HEK293 (cell line): ENCODE results near the gene CSNK1E.

Experiments used
- CTCF ChIA-PET: fragments of 350-600 bp; formaldehyde crosslinking; extraction: SDS; loops from one replicate; lab custom pipeline; 2021; ENCODE audit warnings: antibody characterized with exemption; lab: Yijun Ruan, JAX
- POLR2A ChIA-PET: fragments of 300-600 bp; formaldehyde crosslinking; extraction: SDS; loops from one replicate; lab custom pipeline; 2020; ENCODE audit warnings: antibody characterized with exemption, inconsistent platforms; lab: Yijun Ruan, JAX
- H3K27ac ChIP-seq: fragments of 200-500 bp; sonication (Bioruptor generic); 2 replicates; pipeline ENCODE4 v1.5.1; 2014; ENCODE audit warnings: low read depth, low read length, control low read depth, inconsistent platforms; ENCODE audit errors: extremely low read depth
- H3K36me3 ChIP-seq, 2 experiments: fragments of 200-500 bp in 1 of 2; sonication (Bioruptor generic) in 1 of 2; 1 replicate in 1 of 2; 2 replicates in 1 of 2; pipeline ENCODE4 v1.5.1; 2014 to 2017; ENCODE audit warnings: inconsistent platforms in 2 of 2, low read length in 2 of 2; ENCODE audit not compliant: control insufficient read depth in 2 of 2, insufficient read depth in 1 of 2
- H3K4me1 ChIP-seq: fragments of 200-500 bp; sonication (Bioruptor generic); 2 replicates; pipeline ENCODE4 v1.5.1; 2014; ENCODE audit warnings: mild to moderate bottlenecking, low read length, inconsistent platforms; ENCODE audit not compliant: control insufficient read depth, insufficient read depth
- H3K4me3 ChIP-seq: 2 replicates; pipeline ENCODE4 v1.5.1; 2011; ENCODE audit warnings: low read depth, mild to moderate bottlenecking, control low read depth, low read length, moderate library complexity
- H3K9me3 ChIP-seq: fragments of 200-500 bp; sonication (Bioruptor generic); 2 replicates; pipeline ENCODE4 v1.5.1; 2014; ENCODE audit warnings: low read depth, low read length, inconsistent platforms; ENCODE audit not compliant: control insufficient read depth, insufficient read depth
- FEZF1 ChIP-seq: fragments of 450-650 bp; formaldehyde crosslinking; IDR thresholded peaks from 2 replicates; pipeline ENCODE4 v1.5.1; 2016; ENCODE audit warnings: missing biosample characterization, missing genetic modification characterization
- MZF1 ChIP-seq: fragments of 450-650 bp; formaldehyde crosslinking; IDR thresholded peaks from 2 replicates; pipeline ENCODE4 v1.5.1; 2017; ENCODE audit warnings: missing biosample characterization, missing genetic modification characterization, borderline replicate concordance
- PRDM1 ChIP-seq: fragments of 450-650 bp; formaldehyde crosslinking; IDR thresholded peaks from 2 replicates; pipeline ENCODE4; 2016; ENCODE audit warnings: missing biosample characterization, missing genetic modification characterization
- REPIN1 ChIP-seq: fragments of 450-650 bp; formaldehyde crosslinking; IDR thresholded peaks from 2 replicates; pipeline ENCODE4 v1.5.1; 2017; ENCODE audit warnings: missing biosample characterization, missing genetic modification characterization, low read depth
- YY2 ChIP-seq: fragments of 450-650 bp; formaldehyde crosslinking; IDR thresholded peaks from 2 replicates; pipeline ENCODE4 v1.5.1; 2016; ENCODE audit warnings: missing biosample characterization, missing genetic modification characterization
- ZBTB20 ChIP-seq: fragments of 450-650 bp; formaldehyde crosslinking; IDR thresholded peaks from 2 replicates; pipeline ENCODE4 v1.5.1; 2016; ENCODE audit warnings: missing biosample characterization, missing genetic modification characterization
- ZFP3 ChIP-seq: fragments of 450-650 bp; formaldehyde crosslinking; IDR thresholded peaks from 2 replicates; pipeline ENCODE4 v1.5.1; 2016; ENCODE audit warnings: low read depth, missing biosample characterization, missing genetic modification characterization
- ZNF121 ChIP-seq: fragments of 450-650 bp; formaldehyde crosslinking; IDR thresholded peaks from 2 replicates; pipeline ENCODE4 v1.5.1; 2016; ENCODE audit warnings: missing biosample characterization, missing genetic modification characterization
- ZNF202 ChIP-seq: fragments of 450-650 bp; formaldehyde crosslinking; IDR thresholded peaks from 2 replicates; pipeline ENCODE4 v1.5.1; 2016; ENCODE audit warnings: missing biosample characterization, missing genetic modification characterization, borderline replicate concordance
- ZNF23 ChIP-seq: fragments of 450-650 bp; formaldehyde crosslinking; IDR thresholded peaks from 2 replicates; pipeline ENCODE4 v1.5.1; 2016; ENCODE audit warnings: missing biosample characterization, missing genetic modification characterization, borderline replicate concordance
- ZNF335 ChIP-seq: fragments of 450-650 bp; formaldehyde crosslinking; conservative IDR thresholded peaks from 2 replicates; pipeline ENCODE4 v1.5.1; 2016; ENCODE audit warnings: missing biosample characterization, missing genetic modification characterization
- ZNF37A ChIP-seq: fragments of 450-650 bp; IDR thresholded peaks from 2 replicates; pipeline ENCODE4 v1.5.1; 2018; ENCODE audit warnings: missing biosample characterization, missing genetic modification characterization
- ZNF394 ChIP-seq: fragments of 450-650 bp; formaldehyde crosslinking; IDR thresholded peaks from 2 replicates; pipeline ENCODE4 v1.5.1; 2016; ENCODE audit warnings: missing biosample characterization, missing genetic modification characterization, mild to moderate bottlenecking, moderate library complexity, borderline replicate concordance
- ZNF404 ChIP-seq: fragments of 450-650 bp; formaldehyde crosslinking; IDR thresholded peaks from 2 replicates; pipeline ENCODE4 v1.5.1; 2017; ENCODE audit warnings: missing biosample characterization, missing genetic modification characterization
- ZNF423 ChIP-seq: fragments of 450-650 bp; formaldehyde crosslinking; IDR thresholded peaks from 2 replicates; pipeline ENCODE4 v1.5.1; 2016; ENCODE audit warnings: missing biosample characterization, missing genetic modification characterization
- ZNF449 ChIP-seq: fragments of 450-650 bp; formaldehyde crosslinking; IDR thresholded peaks from 2 replicates; pipeline ENCODE4 v1.5.1; 2017; ENCODE audit warnings: missing biosample characterization, mild to moderate bottlenecking, missing genetic modification characterization, moderate library complexity
- ZNF501 ChIP-seq: fragments of 450-650 bp; formaldehyde crosslinking; IDR thresholded peaks from 2 replicates; pipeline ENCODE4 v1.5.1; 2016; ENCODE audit warnings: missing biosample characterization, missing genetic modification characterization
- ZNF544 ChIP-seq: fragments of 450-650 bp; formaldehyde crosslinking; IDR thresholded peaks from 2 replicates; pipeline ENCODE4 v1.5.0; 2017; ENCODE audit warnings: missing biosample characterization, missing genetic modification characterization
- ZNF558 ChIP-seq: fragments of 450-650 bp; formaldehyde crosslinking; IDR thresholded peaks from 2 replicates; pipeline ENCODE4 v1.5.1; 2016; ENCODE audit warnings: missing biosample characterization, missing genetic modification characterization
- ZNF571 ChIP-seq: fragments of 450-650 bp; formaldehyde crosslinking; IDR thresholded peaks from 2 replicates; pipeline ENCODE4 v1.5.0; 2017; ENCODE audit warnings: missing biosample characterization, missing genetic modification characterization
- ZNF623 ChIP-seq: fragments of 450-650 bp; formaldehyde crosslinking; IDR thresholded peaks from 2 replicates; pipeline ENCODE4 v1.5.1; 2016; ENCODE audit warnings: missing biosample characterization, missing genetic modification characterization
- ZNF639 ChIP-seq: fragments of 450-650 bp; formaldehyde crosslinking; IDR thresholded peaks from 2 replicates; pipeline ENCODE4 v1.5.1; 2016; ENCODE audit warnings: missing biosample characterization, missing genetic modification characterization
- ZNF707 ChIP-seq: fragments of 450-650 bp; formaldehyde crosslinking; IDR thresholded peaks from 2 replicates; pipeline ENCODE4 v1.5.1; 2016; ENCODE audit warnings: missing biosample characterization, missing genetic modification characterization
- ZNF747 ChIP-seq: fragments of 450-650 bp; formaldehyde crosslinking; IDR thresholded peaks from 2 replicates; pipeline ENCODE4 v1.5.1; 2016; ENCODE audit warnings: missing biosample characterization, missing genetic modification characterization
- ZNF768 ChIP-seq: fragments of 450-650 bp; formaldehyde crosslinking; IDR thresholded peaks from 2 replicates; pipeline ENCODE4 v1.5.1; 2018; ENCODE audit warnings: missing biosample characterization, mild to moderate bottlenecking, missing genetic modification characterization
- ZSCAN23 ChIP-seq: fragments of 450-650 bp; formaldehyde crosslinking; IDR thresholded peaks from 2 replicates; pipeline ENCODE4 v1.5.1; 2016; ENCODE audit warnings: missing biosample characterization, missing genetic modification characterization
- ZSCAN30 ChIP-seq: fragments of 450-650 bp; IDR thresholded peaks from 2 replicates; pipeline ENCODE4 v1.5.1; 2018; ENCODE audit warnings: missing biosample characterization, mild to moderate bottlenecking, missing genetic modification characterization, moderate library complexity
- ZSCAN4 ChIP-seq: fragments of 450-650 bp; formaldehyde crosslinking; IDR thresholded peaks from 2 replicates; pipeline ENCODE4 v1.5.1; 2017; ENCODE audit warnings: missing biosample characterization, missing genetic modification characterization
- TF ChIP-seq, protein P1 (sequence below): IDR thresholded peaks from 2 replicates; pipeline ENCODE4 v1.6.1; 2011; ENCODE audit warnings: mild to moderate bottlenecking, low read depth, low read length, borderline replicate concordance
- TF ChIP-seq, protein P2 (sequence below): fragments of 450-650 bp; formaldehyde crosslinking; IDR thresholded peaks from 2 replicates; pipeline ENCODE4 v1.5.1; 2016; ENCODE audit warnings: missing biosample characterization, missing genetic modification characterization

The CSNK1E gene

GRCh38 chr22:38355275-38355674 lies 38.0 kb upstream of the CSNK1E start:
- TF ChIP-seq ZNF639 (tag by site-specific recombination) (no peak), ZNF571 (tag by site-specific recombination) (no peak), MZF1 (tag by site-specific recombination) (no peak), ZNF23 (tag by site-specific recombination) (no peak), ZNF202 (tag by site-specific recombination) (no peak), ZNF768 (tag by site-specific recombination) (no peak), ZFP3 (tag by site-specific recombination) (no peak), REPIN1 (tag by site-specific recombination) (no peak), ZNF423 (tag by site-specific recombination) (no peak), YY2 (no peak), FEZF1 (tag by site-specific recombination) (no peak), ZNF623 (tag by site-specific recombination) (no peak), ZBTB20 (tag by site-specific recombination) (no peak), ZNF501 (no peak), ZNF707 (no peak), ZSCAN30 (tag by site-specific recombination) (no peak), ZNF335 (tag by site-specific recombination) (no peak)
- TF ChIP-seq, protein P1, sequence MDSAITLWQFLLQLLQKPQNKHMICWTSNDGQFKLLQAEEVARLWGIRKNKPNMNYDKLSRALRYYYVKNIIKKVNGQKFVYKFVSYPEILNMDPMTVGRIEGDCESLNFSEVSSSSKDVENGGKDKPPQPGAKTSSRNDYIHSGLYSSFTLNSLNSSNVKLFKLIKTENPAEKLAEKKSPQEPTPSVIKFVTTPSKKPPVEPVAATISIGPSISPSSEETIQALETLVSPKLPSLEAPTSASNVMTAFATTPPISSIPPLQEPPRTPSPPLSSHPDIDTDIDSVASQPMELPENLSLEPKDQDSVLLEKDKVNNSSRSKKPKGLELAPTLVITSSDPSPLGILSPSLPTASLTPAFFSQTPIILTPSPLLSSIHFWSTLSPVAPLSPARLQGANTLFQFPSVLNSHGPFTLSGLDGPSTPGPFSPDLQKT, result no peak
- ChIA-PET POLR2A (interaction anchor here (0.6 to 0.7 kb wide), 2 partner anchors 163 to 1012 kb away, joined by 3 read pairs; no protein-coding TSS in a partner anchor), CTCF (interaction anchor here (0.6 to 1.9 kb wide), 3 partner anchors 39 to 303 kb away, joined by 3 to 11 read pairs (median 5); no protein-coding TSS in a partner anchor)
- no peak overlapping the region for H3K4me3 ChIP-seq
- no peaks in the 10 kb centered on the region for H3K4me1 ChIP-seq
- no peaks in the 10 kb centered on the region for H3K9me3 ChIP-seq
- no peak overlapping the region for H3K27ac ChIP-seq
- peaks cover 0 to 13% of the 10 kb centered on the region in 2 experiments; a peak in 2 of 3 replicates for H3K36me3 ChIP-seq

DNA sequence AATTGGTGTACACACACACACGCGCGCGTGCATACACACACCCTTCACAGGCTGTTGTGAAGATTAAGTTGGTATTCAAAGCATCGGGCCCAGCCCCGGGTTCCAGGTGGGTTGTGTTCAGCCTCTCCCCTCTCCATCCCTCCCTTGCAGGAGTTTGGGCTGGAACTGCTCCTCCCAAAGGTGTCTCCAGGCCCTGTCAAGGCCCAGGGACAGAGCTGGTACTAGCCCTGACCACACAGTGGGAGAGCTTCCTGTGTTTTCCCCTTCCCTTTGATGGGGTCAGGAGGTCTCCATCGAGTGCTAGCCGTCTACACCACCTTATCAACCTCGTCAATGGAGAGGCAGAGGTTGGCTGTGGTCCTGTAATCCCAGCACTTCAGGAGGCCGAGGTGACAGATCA lies 36.5 kb upstream of the CSNK1E start:
- no peaks in the 10 kb centered on the region for H3K4me1 ChIP-seq
- no peak overlapping the region for H3K4me3 ChIP-seq
- H3K27ac ChIP-seq, result no peak overlapping the region
- TF ChIP-seq ZNF449 (tag by site-specific recombination) (no peak), ZSCAN4 (tag by site-specific recombination) (no peak), ZNF37A (tag by site-specific recombination) (no peak), ZNF747 (tag by site-specific recombination) (no peak), ZNF544 (tag by site-specific recombination) (no peak), ZNF121 (no peak), REPIN1 (tag by site-specific recombination) (no peak), ZNF404 (no peak), ZNF558 (tag by site-specific recombination) (no peak), ZNF768 (tag by site-specific recombination) (no peak), ZSCAN23 (tag by site-specific recombination) (no peak), ZNF394 (tag by site-specific recombination) (no peak), PRDM1 (tag by site-specific recombination) (no peak)
- TF ChIP-seq, protein P2, sequence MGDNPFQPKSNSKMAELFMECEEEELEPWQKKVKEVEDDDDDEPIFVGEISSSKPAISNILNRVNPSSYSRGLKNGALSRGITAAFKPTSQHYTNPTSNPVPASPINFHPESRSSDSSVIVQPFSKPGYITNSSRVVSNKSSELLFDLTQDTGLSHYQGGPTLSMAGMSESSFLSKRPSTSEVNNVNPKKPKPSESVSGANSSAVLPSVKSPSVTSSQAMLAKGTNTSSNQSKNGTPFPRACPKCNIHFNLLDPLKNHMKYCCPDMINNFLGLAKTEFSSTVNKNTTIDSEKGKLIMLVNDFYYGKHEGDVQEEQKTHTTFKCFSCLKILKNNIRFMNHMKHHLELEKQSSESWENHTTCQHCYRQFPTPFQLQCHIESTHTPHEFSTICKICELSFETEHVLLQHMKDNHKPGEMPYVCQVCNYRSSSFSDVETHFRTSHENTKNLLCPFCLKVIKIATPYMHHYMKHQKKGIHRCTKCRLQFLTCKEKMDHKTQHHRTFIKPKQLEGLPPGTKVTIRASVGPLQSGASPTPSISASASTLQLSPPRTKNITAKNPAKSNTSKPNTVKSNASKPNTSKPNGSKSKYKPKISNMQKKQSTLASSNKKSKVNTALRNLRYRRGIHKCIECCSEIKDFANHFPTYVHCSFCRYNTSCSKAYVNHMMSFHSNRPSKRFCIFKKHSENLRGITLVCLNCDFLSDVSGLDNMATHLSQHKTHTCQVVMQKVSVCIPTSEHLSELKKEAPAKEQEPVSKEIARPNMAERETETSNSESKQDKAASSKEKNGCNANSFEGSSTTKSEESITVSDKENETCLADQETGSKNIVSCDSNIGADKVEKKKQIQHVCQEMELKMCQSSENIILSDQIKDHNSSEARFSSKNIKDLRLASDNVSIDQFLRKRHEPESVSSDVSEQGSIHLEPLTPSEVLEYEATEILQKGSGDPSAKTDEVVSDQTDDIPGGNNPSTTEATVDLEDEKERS (tag by site-specific recombination), result no peak

More for the DNA sequence above, 36.5 kb upstream of the CSNK1E start:
- ChIA-PET POLR2A (no interaction called here), CTCF (interaction anchor here (0.5 to 1.9 kb wide), 9 partner anchors 47 to 301 kb away, joined by 3 to 11 read pairs (median 4); partner anchors contain the start of gene PICK1)
- peaks cover 0 to 13% of the 10 kb centered on the region in 2 experiments; a peak in 2 of 3 replicates for H3K36me3 ChIP-seq
- no peaks in the 10 kb centered on the region for H3K9me3 ChIP-seq
